ENCODE results near the gene DNAH17.

Gene DNAH17

DNA sequence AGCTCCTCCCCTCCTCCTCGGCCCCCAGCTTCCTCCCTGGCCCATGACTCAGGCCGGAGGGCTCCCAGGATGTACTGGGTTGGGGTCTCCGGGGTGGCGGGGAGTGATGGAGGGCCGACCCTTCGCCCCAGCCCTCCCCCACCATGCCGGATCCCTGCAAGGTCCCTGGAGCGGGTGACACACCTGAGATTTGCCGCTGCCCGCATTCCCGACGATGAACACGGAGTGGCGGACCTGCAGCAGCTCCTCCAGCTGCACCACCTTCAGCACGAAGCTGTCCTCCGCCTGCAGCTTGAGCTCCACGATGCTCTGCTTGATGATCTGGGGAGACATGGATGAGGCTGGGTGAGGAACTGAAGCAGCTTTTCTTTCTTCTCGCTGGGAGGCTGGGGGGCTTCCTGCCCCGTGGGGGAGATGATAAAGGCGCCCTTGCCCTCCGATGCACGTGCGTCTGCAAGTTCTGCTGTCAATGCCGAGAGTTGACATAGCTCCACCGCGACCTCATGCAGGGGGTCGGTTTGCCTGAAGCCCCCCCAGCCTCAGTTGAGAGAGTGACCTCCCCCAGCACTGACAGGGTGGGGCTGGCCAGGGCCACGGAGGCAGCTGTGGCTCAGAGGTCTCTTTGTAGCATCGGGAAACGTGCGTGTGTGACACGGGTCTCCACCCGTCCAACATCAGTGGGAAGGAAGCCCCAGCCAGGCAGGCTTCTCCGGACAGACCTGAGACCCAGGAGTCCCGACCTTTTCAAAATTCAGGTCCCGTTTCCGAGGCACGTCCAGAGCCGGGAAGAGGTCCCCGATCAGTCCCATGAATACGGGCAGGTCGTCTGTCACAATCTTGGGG is 83.1 kb downstream of the DNAH17 start:
- no peak for DNase-seq (ENCODE audit: low spot score)

DNA sequence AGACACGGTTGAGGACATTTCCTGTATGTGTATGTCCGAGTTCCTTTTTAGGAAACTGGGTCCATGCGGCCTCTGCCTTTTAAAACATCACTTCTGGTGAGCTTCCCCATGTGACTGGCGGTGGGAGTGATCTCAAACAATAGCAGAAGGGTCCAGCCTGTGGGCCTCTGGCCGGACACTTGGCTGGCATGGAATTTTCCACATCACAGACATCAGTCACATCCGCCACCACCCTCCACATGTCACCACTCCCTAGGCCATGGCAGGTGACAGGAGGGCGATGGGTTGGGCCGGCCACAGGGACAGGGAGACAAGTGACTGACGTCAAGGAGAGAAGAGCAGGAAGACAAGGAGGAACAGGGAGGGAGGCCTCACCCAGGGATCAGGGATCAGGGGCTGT is 83.7 kb downstream of the DNAH17 start:
- no peak for DNase-seq (ENCODE audit: low spot score)

DNA sequence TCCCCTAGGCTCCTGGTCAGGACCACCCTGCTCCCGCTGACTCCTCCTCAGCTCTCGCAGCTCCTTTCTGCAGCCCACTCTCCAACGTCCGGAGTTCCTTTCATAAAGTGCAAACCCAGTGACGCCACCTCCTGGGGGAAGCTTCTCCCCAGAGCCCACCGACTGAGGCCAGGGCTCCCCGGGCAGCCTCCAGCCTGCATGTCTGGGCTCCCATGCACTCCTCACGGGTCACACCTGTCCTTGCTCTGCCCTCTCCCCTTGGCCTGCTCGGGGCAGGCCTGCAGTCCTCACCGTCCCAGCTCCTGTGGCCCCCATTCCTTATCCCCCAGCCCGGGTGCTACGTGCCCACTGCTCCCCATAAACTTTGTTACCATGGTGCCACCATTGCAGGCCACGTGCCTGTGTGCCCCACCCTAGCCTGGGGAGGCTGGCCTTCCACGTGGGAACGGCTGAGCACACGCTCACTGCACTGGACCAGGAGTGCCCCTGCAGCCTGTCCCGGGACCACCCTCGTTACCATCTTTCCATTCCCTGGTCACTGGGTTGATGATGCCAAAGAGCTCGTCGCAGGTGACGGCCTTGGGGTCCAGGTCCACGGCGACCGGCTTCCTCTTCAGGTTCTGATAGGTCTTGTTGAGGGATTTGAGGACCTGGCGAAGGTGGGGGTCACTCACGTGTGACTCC is 84.9 kb downstream of the DNAH17 start:
- no peak for DNase-seq (ENCODE audit: low spot score)

DNA sequence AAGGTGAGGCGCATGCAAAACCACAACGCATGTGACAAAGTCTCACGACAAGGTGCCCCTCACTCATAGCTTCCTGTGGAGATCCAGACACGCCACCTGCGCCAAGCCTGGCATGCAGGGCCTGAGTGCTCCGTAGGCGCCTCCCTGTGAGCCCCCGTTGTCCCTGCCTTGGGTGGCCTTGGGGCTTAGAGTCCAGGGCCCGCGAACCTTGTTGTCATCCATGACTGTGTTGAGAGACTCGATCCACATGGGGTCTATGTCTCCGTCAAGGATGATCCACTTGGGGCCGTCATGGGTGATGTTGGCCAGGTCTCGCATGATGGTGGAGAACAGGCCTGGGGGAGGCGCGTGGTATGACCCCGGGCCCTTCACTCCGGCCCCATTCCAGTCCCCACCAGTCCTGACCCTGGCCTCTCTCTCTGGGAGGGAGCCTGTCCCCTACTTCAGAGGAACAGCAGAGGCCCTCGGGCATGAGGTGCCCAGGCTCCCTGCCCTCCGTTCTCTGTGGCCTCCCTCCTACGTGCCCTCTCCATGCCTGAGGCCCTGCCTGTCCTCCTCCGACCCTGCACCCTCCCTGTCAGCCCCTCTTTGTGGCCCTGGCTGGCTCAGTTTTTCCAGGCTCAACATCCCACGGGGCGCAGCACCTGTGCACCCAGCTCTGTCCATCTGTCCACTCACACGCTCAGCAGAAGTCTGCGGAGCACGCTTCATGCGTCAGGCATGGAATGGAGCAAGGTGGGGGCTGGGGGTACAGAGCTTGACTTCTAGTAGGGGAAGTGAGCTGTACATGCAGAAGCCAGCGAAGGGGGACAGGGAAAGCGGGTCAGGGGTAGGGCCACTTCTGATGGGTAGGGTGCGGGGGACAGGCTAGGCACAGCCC is 85.7 kb downstream of the DNAH17 start:
- no peak for DNase-seq (ENCODE audit: low spot score)

DNA sequence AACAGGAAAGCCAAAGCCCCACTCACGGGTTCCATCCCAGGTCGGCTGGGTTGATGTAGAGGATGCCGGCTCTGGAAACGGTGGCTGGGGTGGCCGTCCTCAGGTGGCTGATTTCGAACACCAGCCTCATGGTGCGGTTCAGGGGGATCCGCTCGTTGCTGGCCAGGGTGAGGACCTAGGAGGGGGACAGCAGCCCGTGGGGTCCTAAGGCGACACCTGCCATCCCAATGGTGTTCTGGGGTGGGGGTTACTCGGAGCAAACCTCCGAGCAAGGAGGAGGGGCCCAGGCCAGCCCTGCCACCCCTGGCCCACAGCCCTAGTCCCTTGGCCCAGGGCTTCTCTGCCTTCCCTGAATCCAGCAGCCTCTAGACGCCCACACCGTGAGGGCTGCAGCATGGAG is 86.5 kb downstream of the DNAH17 start:
- DNase-seq (ENCODE audit: low spot score): no peak

DNA sequence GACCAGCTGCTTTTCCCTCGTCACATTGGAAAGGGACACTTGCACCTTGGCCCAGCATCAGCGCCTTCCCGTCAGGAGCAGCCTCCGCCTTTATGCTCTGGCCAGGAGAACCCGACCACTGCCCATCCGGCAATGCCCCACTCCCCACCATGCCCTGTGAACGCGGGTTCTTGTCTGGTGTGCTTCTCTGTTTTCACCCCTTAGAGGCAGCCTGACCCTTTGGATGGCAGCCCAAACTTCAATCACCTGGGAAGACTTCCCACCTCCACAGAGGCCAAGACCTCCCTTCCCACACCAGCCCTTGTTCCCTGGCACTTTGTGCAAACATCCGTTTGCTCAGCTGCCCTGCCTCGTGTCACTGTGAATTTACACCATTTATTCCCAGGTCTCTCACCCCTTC is 87.0 kb downstream of the DNAH17 start:
- DNase-seq (ENCODE audit: low spot score): no peak

DNA sequence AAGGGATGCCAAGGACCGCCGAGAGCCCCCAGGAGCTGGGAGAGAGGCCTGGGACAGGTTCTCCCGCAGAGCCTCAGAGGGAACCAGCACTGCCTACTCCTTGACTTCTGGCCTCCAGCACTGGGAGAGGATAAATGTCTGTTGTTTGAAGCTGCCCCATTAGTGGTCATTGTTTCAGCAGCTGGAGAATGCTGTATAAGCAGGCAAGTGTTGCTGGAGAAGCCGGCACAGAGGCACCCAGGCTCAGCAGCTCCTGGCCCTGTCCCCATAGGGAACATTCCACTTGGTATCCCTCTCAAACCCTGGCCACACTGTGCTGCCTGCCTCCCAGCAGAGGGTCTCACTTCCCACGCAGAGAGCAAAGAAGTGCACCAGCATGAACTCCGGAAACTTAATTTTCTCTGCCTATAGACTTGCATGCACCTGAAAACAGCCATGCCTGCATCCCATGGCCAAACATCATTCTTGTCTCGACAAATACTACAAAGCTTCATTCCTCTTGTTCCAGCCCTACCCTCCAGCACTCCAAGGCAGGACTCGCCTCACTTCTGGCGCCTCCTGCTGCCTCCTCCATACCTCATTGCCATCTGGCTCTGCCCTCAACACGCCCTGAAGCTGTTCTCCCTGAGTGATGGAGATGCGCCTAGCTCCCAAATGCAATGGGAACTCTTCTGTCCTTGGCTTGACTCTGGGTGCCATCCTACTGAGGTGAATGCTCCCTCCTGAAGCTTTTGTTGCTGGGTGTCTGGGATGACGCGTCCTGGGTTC is 88.1 kb downstream of the DNAH17 start:
- no peak for DNase-seq (ENCODE audit: low spot score)

DNA sequence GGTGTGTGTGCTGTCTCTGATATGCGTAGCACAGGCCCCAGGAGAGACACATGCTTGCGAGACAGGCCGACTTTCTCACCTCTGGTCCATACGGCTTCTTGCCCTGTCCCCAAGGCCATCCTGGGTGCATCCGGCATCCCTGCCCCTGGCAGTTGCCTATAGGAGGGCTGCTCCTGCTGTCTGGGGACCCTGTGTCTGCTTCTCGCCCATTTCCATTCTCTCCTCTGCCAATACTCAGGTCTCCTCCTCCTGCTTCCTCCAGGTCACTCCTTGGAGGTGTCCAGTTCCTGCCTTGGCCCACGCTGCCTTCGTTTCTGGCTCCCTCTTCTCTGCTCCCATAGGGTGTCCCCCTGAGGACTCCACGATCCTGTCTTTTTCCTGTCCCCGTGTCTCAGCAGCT is 89.0 kb downstream of the DNAH17 start:
- DNase-seq (ENCODE audit: low spot score): no peak

DNA sequence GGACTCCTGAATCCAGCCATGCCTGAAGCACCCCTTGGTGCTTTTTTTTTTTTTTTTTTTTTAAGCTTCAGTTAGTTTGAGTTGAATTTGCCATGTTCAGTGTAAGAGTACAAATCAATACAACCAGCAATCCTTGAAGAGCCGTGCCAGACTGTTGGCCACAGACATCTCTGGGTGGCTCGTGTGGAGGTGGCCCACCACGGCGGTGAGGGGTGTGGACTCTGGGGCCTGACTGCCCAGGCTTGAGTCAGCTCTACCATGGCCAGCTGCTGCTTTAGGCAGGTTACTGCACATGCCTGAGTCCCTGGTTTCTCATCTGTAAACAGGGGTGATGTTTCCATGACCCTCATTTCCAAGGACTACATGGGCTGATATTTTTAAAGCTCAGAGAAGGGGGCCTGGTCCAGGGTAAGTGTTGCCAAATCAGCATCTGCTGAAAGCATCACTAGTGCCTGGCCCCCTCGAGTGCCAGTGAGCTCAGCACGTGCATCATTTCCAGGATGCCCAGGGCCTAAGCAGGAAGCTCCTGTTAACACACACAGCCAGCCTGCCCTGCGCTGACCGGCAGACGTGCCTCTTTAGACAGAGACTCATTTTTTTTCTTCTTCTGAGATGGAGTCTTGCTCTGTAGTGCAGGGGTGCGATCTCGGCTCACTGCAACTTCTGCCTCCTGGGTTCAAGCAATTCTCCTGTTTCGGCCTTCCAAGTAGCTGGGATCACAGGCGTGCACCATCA is 90.1 kb downstream of the DNAH17 start:
- no peak for DNase-seq (ENCODE audit: low spot score)

DNA sequence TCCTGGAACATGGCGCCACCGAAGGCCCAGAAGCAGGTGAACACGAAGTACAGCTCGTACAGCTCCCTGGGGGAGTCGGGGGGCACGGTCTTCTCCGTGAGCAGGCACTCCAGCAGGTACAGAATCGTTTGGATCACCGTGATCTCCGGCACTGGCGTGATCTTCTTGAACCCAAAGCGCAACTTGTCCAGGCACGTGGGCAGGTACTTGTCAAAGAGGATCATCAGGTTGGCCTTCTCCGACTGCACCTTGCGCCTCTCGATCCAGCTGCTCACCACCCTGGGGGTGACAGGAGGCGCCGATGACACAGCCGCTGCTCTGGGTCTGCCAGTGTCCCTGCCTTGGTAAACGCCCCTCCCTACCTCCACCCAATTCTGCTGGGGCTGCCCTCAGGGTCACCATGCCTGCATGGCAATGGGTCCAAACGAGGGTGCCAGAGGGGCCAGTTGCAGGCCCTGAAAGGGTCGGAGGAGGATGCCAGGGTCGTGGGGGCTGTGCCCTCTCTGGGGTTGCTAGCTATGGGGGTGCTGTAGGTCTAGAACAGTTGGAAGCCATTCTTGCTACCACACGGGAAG is 90.9 kb downstream of the DNAH17 start:
- DNase-seq (ENCODE audit: low spot score): no peak

DNA sequence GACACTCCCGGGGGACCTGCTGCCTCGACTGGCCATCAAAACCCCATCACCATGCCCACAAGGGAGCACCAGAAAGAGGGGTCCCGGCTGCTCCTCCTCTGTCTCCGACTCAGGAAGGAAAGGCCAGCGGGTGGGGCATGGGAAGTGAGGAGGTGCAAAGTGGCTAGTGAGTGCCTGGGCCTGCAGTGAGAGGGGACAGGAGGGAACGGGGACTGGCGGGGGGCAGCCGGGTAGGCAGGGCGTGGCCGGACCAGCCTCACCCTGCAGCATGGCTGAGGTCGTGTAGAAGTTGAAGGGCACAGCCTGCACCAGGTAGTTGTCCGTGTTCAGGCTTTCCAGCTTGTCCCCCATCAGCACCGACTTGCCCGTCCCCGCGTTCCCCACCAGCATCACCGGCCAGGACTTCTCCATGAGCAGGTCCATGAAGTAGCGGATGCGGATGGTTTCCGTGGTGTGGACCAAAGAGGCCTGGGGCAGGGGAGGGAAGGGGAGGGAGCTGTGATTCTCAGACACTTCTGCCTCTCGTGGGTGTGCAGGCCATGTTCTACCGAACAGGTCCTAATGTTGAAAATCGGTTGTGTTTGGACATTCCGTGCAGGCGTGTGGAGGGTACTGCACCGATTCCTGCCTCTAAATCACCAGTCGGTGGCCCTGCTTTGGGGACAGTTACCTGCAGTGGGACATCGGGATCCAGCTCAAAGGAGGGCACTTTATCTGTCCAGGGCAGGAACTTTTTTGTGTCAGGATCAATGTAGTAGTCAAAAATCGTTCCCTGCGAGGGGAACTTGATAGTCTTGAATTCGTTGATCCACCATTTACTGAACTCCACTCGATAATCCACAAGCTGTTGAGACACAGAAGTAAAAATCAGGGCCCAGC is 91.7 kb downstream of the DNAH17 start:
- DNase-seq (ENCODE audit: low spot score): no peak

DNA sequence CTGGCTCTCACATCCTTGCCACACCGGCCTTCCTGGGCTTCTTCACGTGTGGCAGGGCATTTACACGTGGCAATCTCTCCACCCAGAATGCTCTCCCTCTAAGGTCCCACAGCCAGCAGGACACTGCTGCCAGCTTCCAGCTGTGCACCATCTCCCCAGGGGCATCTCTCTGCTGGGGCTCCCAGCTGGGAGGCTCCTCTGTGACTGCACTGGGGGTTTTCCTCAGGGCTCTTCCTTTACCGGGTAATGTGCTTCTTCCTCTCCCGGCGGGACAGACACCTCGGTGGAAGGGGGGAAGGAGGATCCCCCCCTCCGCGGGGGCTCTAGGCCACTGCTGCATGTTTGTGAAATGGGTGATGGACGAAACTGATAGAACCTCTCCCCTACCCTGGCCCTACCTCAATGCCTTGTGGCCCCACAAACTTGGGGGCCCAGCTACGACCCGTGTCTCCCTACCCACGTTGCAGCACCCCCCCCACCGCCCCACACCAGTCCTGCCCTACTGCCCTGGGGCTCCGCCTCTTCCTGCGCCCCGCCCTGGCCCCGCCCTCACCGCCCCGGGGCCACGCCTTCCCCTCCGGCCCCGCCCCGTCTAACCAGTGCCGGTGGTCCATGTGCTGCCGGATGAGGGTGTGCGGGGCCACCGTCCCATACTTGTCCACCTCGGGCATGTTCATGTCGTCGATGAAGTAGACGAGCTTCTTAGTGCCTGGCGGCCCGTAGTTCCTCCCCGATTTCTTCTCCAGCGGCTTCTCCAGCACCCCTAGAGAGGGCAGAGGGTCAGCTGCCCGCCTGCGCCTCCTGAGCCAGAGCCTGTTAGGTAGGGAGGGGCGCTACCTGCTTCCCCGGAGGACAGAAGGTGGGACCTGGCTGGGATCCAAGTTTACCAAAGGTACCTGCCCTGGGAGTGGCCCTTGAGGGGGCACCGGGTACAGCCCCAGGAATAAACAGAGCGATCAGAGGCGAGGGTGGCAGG is 92.6 kb downstream of the DNAH17 start:
- DNase-seq (ENCODE audit: low spot score): no peak

DNA sequence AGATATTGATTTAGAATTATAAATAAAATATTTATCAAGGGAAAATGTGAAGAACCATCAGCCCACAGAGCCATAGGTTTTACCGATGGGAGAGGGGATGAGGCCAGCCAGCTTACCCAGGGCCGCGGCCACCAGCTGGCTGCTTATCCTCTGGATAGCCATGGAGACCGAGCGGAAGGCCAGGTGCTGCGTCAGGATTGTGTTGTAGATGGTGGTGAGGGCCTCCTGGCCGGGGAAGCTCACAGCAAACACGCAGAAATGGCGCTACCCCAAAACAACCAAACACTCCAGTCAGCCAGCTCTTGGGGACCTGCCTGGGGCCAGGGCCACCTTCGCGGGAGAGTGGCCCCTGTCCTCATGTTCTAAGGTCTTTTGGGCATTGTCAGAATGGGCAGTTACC is 97.8 kb downstream of the DNAH17 start:
- DNase-seq (ENCODE audit: low spot score): no peak

DNA sequence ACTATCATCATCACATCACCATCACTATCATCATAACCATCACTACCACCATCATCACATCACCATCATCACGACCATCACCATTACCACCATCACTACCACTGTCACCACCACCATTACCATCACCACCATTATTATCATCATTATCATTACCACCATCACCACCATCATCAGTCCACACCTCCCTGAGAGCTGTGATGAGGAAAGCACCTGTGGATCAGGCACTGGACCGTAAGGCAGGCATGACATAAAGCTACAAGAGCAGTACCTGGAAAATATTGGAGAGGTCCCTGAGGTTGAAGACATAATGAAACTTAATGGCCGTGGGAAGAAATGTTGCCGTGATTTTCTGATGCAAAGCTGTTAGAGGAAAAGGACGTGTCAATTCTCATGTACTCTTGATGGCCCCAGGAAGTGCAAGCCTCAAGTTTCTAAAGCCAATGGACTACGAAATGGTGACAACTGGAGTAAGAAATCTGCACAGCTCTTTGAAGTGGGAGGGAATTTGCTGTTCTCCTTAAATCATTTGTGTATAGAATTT is 98.4 kb downstream of the DNAH17 start:
- no peak for DNase-seq (ENCODE audit: low spot score)

DNA sequence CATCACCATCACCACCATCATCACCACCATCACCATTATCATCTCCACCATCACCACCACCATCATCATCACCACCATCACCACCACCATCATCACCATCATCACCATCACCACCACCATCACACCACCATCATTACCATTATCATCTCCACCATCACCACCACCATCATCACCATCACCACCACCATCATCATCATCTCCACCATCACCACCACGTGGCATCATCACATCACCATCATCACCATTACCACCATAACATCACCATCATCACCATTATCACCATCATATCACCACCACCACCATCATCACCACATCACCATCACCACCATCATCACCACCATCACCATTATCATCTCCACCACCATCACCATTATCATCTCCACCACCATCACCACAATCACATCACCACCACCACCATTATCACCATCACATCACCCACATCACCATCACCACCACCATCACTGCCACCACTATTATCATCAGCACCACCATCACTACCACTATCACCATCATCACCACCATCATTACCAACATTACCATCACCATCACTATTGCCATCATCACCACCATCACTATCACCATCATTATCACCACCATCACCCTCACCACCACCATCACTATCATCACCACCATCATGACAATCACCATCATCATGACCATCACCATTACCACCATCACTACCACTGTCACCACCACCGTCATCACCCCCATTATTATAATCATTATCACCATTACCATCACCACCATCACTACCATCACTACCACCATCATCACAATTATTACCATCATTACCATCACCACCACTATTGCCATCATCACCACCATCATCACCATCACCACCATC is 99.1 kb downstream of the DNAH17 start:
- DNase-seq (ENCODE audit: low spot score): no peak

DNA sequence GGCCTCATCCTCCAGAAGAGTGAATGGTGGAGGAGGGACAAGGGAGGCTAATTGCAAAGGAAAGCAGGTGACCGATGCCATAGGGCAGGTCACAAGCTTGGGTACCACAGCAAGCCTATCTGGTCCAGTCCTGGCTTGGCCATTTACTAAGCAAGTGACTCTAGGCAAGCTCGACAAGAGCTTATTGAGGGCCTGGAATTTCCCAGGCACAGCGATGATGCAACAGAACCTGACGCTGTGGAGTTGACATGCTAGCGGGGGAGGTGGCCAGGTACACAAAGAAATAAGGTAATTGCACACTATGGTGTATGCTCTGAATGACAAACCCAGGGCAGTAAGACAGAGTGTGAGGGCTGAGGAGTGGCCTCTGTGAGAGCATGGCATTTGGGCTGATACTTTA is 100.2 kb downstream of the DNAH17 start:
- DNase-seq (ENCODE audit: low spot score): no peak

DNA sequence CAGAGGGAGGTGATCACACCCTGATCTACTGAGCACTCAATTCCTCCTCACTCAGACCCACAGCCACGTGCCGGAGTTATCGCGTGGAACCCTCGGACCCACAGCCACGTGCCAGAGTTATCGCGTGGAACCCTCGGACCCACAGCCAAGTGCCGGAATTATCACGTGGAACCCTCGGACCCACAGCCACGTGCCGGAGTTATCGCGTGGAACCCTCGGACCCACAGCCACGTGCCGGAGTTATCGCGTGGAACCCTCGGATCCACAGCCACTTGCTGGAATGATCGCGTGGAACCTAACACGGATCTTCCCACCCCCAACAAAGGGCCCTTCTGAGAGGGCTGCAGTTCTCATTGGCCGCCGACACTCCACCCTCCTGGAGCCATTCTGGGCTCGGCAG is 101.0 kb downstream of the DNAH17 start:
- DNase-seq (ENCODE audit: low spot score): no peak
